Stimulated activated memory B cell treated with anti-CD40 and anti-IgM and Interleukin-4, amounts not matched to agents 10 μg/mL and 1 μg/mL and 100 μg/mL, for 72 hours (primary cell): ENCODE results near the gene TLE4.
A peak's percentile ranks its signal among the peaks of the same experiment; 100 is the strongest.
"Not testable (repeated sequence)": the region's sequence is repeated elsewhere in the genome, so short reads cannot be mapped to it uniquely, and the experiment has no call there.

Experiments used
- ATAC-seq: fragments of 150-1000 bp; cut with Tn5 transposase; 2 replicates; pipeline ENCODE4 v1.10.0; 2021
- H3K27ac Mint-ChIP-seq: one replicate; pipeline ENCODE4 v1.8.0; 2022; ENCODE audit warnings: mild to moderate bottlenecking, mixed read lengths
- H3K27me3 Mint-ChIP-seq: one replicate; pipeline ENCODE4 v1.8.0; 2022; ENCODE audit warnings: mixed read lengths
- H3K36me3 Mint-ChIP-seq: one replicate; pipeline ENCODE4 v1.8.0; 2022; ENCODE audit warnings: mixed read lengths
- H3K4me1 Mint-ChIP-seq: one replicate; pipeline ENCODE4 v1.8.0; 2022; ENCODE audit warnings: mixed read lengths
- H3K4me3 Mint-ChIP-seq: one replicate; pipeline ENCODE4 v1.8.0; 2022; ENCODE audit warnings: mild to moderate bottlenecking, moderate library complexity, mixed read lengths
- H3K9me3 Mint-ChIP-seq: one replicate; pipeline ENCODE4 v1.8.0; 2022; ENCODE audit warnings: mixed read lengths

Gene TLE4

GRCh38 chr9:79709743-79710674, 138.2 kb downstream of the TLE4 start:
- no peaks in the 10 kb centered on the region for H3K4me1 Mint-ChIP-seq
- no peak overlapping the region for H3K4me3 Mint-ChIP-seq
- no peak overlapping the region for H3K27ac Mint-ChIP-seq
- no peak for ATAC-seq
- no peaks in the 10 kb centered on the region for H3K27me3 Mint-ChIP-seq
- H3K9me3 Mint-ChIP-seq: no peaks in the 10 kb centered on the region
- peaks cover 73% of the 10 kb centered on the region for H3K36me3 Mint-ChIP-seq

GRCh38 chr9:79711874-79712273, 140.1 kb downstream of the TLE4 start:
- H3K27ac Mint-ChIP-seq: no peak overlapping the region
- no peaks in the 10 kb centered on the region for H3K4me1 Mint-ChIP-seq
- H3K9me3 Mint-ChIP-seq: no peaks in the 10 kb centered on the region
- peaks cover 55% of the 10 kb centered on the region for H3K36me3 Mint-ChIP-seq
- ATAC-seq: no peak
- no peak overlapping the region for H3K4me3 Mint-ChIP-seq
- no peaks in the 10 kb centered on the region for H3K27me3 Mint-ChIP-seq

GRCh38 chr9:79719021-79719420, 147.3 kb downstream of the TLE4 start:
- no peak overlapping the region for H3K27ac Mint-ChIP-seq
- no peaks in the 10 kb centered on the region for H3K27me3 Mint-ChIP-seq
- H3K4me1 Mint-ChIP-seq: no peaks in the 10 kb centered on the region
- peaks cover 61% of the 10 kb centered on the region for H3K36me3 Mint-ChIP-seq
- ATAC-seq: no peak
- H3K4me3 Mint-ChIP-seq: no peak overlapping the region
- H3K9me3 Mint-ChIP-seq: no peaks in the 10 kb centered on the region

GRCh38 chr9:79719989-79720388, 148.2 kb downstream of the TLE4 start:
- Mint-ChIP-seq H3K9me3 (no peaks in the 10 kb centered on the region), H3K4me1 (no peaks in the 10 kb centered on the region), H3K27me3 (no peaks in the 10 kb centered on the region), H3K4me3 (no peak overlapping the region), H3K27ac (no peak overlapping the region), H3K36me3 (peaks cover 62% of the 10 kb centered on the region)
- ATAC-seq: no peak

GRCh38 chr9:79731171-79731890, 159.6 kb downstream of the TLE4 start:
- Mint-ChIP-seq H3K4me3 (no peak overlapping the region), H3K27me3 (no peaks in the 10 kb centered on the region), H3K36me3 (peaks cover 32% of the 10 kb centered on the region), H3K4me1 (peaks cover 10% of the 10 kb centered on the region), H3K27ac (no peak overlapping the region), H3K9me3 (peaks cover 10% of the 10 kb centered on the region)
- peak; percentile 85 for ATAC-seq

GRCh38 chr9:79735023-79735779, 163.4 kb downstream of the TLE4 start:
- H3K36me3 Mint-ChIP-seq: peaks cover 9% of the 10 kb centered on the region
- ATAC-seq: no peak
- H3K4me1 Mint-ChIP-seq: peaks cover 10% of the 10 kb centered on the region
- no peak overlapping the region for H3K4me3 Mint-ChIP-seq
- H3K27ac Mint-ChIP-seq: no peak overlapping the region
- H3K9me3 Mint-ChIP-seq: peaks cover 10% of the 10 kb centered on the region
- no peaks in the 10 kb centered on the region for H3K27me3 Mint-ChIP-seq

- Mint-ChIP-seq H3K27me3 (no peaks in the 10 kb centered on the region), H3K36me3 (peaks cover 8% of the 10 kb centered on the region), H3K9me3 (peaks cover 10% of the 10 kb centered on the region), H3K4me1 (peaks cover 8% of the 10 kb centered on the region), H3K4me3 (no peak overlapping the region), H3K27ac (no peak overlapping the region)
- no peak for ATAC-seq
Observed at GRCh38 chr9:79736051-79736450, 164.3 kb downstream of the TLE4 start.

GRCh38 chr9:79741381-79741780, 169.6 kb downstream of the TLE4 start:
- Mint-ChIP-seq H3K36me3 (no peaks in the 10 kb centered on the region), H3K27me3 (no peaks in the 10 kb centered on the region), H3K9me3 (no peaks in the 10 kb centered on the region), H3K4me3 (no peak overlapping the region), H3K27ac (no peak overlapping the region), H3K4me1 (peaks cover 13% of the 10 kb centered on the region)
- no peak for ATAC-seq

GRCh38 chr9:79742110-79742721, 170.5 kb downstream of the TLE4 start:
- Mint-ChIP-seq H3K9me3 (no peaks in the 10 kb centered on the region), H3K27ac (no peak overlapping the region), H3K27me3 (no peaks in the 10 kb centered on the region), H3K4me1 (peaks cover 13% of the 10 kb centered on the region), H3K36me3 (no peaks in the 10 kb centered on the region), H3K4me3 (no peak overlapping the region)
- ATAC-seq: no peak

- no peaks in the 10 kb centered on the region for H3K9me3 Mint-ChIP-seq
- H3K27me3 Mint-ChIP-seq: no peaks in the 10 kb centered on the region
- H3K27ac Mint-ChIP-seq: no peak overlapping the region
- no peak for ATAC-seq
- no peaks in the 10 kb centered on the region for H3K36me3 Mint-ChIP-seq
- no peak overlapping the region for H3K4me3 Mint-ChIP-seq
- peaks cover 13% of the 10 kb centered on the region for H3K4me1 Mint-ChIP-seq
Observed at GRCh38 chr9:79744521-79744920, 172.8 kb downstream of the TLE4 start.

GRCh38 chr9:79745752-79746336, 174.1 kb downstream of the TLE4 start:
- Mint-ChIP-seq H3K4me3 (no peak overlapping the region), H3K27me3 (no peaks in the 10 kb centered on the region), H3K27ac (no peak overlapping the region), H3K36me3 (no peaks in the 10 kb centered on the region), H3K4me1 (peaks cover 13% of the 10 kb centered on the region), H3K9me3 (peaks cover under 1% of the 10 kb centered on the region)
- peak; percentile 54 for ATAC-seq

GRCh38 chr9:79751895-79752466, 180.2 kb downstream of the TLE4 start:
- H3K27me3 Mint-ChIP-seq, H3K36me3 Mint-ChIP-seq, H3K4me1 Mint-ChIP-seq, H3K4me3 Mint-ChIP-seq, ATAC-seq, H3K27ac Mint-ChIP-seq, H3K9me3 Mint-ChIP-seq: not testable (repeated sequence)

- no peaks in the 10 kb centered on the region for H3K9me3 Mint-ChIP-seq
- H3K27me3 Mint-ChIP-seq: no peaks in the 10 kb centered on the region
- peaks cover 7% of the 10 kb centered on the region for H3K4me1 Mint-ChIP-seq
- H3K36me3 Mint-ChIP-seq: no peaks in the 10 kb centered on the region
- H3K27ac Mint-ChIP-seq: no peak overlapping the region
- H3K4me3 Mint-ChIP-seq: no peak overlapping the region
- no peak for ATAC-seq
Observed at GRCh38 chr9:79756414-79756813, 184.6 kb downstream of the TLE4 start.

- no peak overlapping the region for H3K4me3 Mint-ChIP-seq
- no peaks in the 10 kb centered on the region for H3K27me3 Mint-ChIP-seq
- H3K27ac Mint-ChIP-seq: no peak overlapping the region
- no peaks in the 10 kb centered on the region for H3K36me3 Mint-ChIP-seq
- no peaks in the 10 kb centered on the region for H3K9me3 Mint-ChIP-seq
- H3K4me1 Mint-ChIP-seq: peaks cover 7% of the 10 kb centered on the region
- no peak for ATAC-seq
Observed at GRCh38 chr9:79757074-79757473, 185.3 kb downstream of the TLE4 start.
